Measurements from ENCODE around the gene ERGIC1. TPM values are rescaled to one million over a fixed set of nuclear protein-coding genes. Genes with fewer than 3 reads are reported as not detected.
A peak's percentile ranks its signal among the peaks of the same experiment; 100 is the strongest.

Gene ERGIC1
- total RNA-seq, 1 donor: 109 TPM

GRCh38 chr5:172855597-172856292 lies 21.7 kb downstream of the ERGIC1 start:
- peak; percentile 27 for DNase-seq (ENCODE audit: insufficient read length, low spot score, missing footprints)
- Histone ChIP-seq H3K4me3 (ENCODE audit: insufficient read depth, low read length) (no peak overlapping the region), H2AFZ (ENCODE audit: low read length) (no peak overlapping the region), H3K27me3 (ENCODE audit: insufficient read depth, low read length) (no peaks in the 10 kb centered on the region), H3K27ac (ENCODE audit: low read depth, low read length) (peak overlapping the region; percentile 84), H4K20me1 (ENCODE audit: insufficient read depth, low read length) (no peaks in the 10 kb centered on the region), H3K4me2 (ENCODE audit: insufficient read depth, low read length) (no peak overlapping the region), H3K4me1 (ENCODE audit: insufficient read depth, low read length) (peaks cover 55% of the 10 kb centered on the region), H3K79me2 (ENCODE audit: insufficient read depth, low read length) (peaks cover 90% of the 10 kb centered on the region), H3K36me3 (ENCODE audit: insufficient read depth, low read length) (no peaks in the 10 kb centered on the region), H3K9me3 (ENCODE audit: low read depth, low read length) (no peaks in the 10 kb centered on the region)
- no peak for TF ChIP-seq CTCF (IDR thresholded peaks at IDR 0.05; ENCODE audit: extremely low read depth, low read depth, low read length)

DNA sequence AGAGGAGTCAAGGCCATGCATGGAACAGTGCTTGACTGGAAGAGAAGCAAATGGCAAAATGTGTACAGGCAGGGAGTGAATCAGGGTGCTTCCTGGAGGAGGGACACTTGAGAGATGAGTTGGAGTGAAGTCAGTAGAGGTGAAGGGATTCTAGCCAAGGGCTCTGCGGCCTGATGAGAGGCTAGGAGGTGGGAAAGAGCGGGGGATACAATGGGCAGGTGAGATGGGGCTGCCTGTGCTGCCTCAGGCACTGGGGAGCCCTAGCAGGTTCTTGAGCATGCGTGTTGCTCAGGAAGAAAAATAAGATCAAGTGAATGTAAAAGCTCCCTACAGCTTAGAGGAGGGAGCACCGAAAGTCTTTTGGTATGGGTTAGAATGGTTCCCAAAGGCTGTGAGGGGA lies 22.3 kb downstream of the ERGIC1 start:
- Histone ChIP-seq H3K9me3 (ENCODE audit: low read depth, low read length) (no peaks in the 10 kb centered on the region), H3K4me3 (ENCODE audit: insufficient read depth, low read length) (no peak overlapping the region), H3K27me3 (ENCODE audit: insufficient read depth, low read length) (no peaks in the 10 kb centered on the region), H3K27ac (ENCODE audit: low read depth, low read length) (peak overlapping the region; percentile 84), H3K79me2 (ENCODE audit: insufficient read depth, low read length) (peaks cover 93% of the 10 kb centered on the region), H3K4me1 (ENCODE audit: insufficient read depth, low read length) (peaks cover 61% of the 10 kb centered on the region), H3K4me2 (ENCODE audit: insufficient read depth, low read length) (no peak overlapping the region), H3K36me3 (ENCODE audit: insufficient read depth, low read length) (no peaks in the 10 kb centered on the region), H4K20me1 (ENCODE audit: insufficient read depth, low read length) (no peaks in the 10 kb centered on the region), H2AFZ (ENCODE audit: low read length) (no peak overlapping the region)
- DNase-seq (ENCODE audit: insufficient read length, low spot score, missing footprints): peak; percentile 19
- TF ChIP-seq CTCF (IDR thresholded peaks at IDR 0.05; ENCODE audit: extremely low read depth, low read depth, low read length): no peak

DNA sequence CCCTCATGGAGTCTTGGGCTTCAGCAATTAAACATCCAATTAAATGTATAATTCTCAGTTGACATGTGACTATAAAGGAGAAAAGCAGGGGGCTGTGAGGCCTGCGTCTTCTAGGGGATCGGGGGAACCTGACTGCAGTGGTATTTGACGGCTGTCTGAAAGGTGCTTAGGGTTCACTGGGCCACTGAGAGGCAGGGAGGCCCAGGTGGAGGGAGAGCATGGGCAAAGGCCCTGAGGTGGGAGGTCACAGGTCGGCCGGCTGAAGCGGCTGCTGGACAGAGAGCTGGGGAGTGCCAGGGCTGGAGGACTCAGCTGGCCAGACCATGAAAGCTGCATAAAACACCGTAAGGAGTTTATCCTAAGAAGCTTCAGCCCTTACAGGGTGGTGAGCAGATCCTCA lies 23.9 kb downstream of the ERGIC1 start:
- peak overlapping the region; percentile 98 for H3K27ac ChIP-seq (ENCODE audit: low read depth, low read length)
- H3K4me1 ChIP-seq (ENCODE audit: insufficient read depth, low read length): peaks cover 72% of the 10 kb centered on the region
- no peak for DNase-seq (ENCODE audit: insufficient read length, low spot score, missing footprints)
- H3K27me3 ChIP-seq (ENCODE audit: insufficient read depth, low read length): no peaks in the 10 kb centered on the region
- no peak overlapping the region for H3K4me2 ChIP-seq (ENCODE audit: insufficient read depth, low read length)
- no peak overlapping the region for H2AFZ ChIP-seq (ENCODE audit: low read length)
- no peak for TF ChIP-seq CTCF (IDR thresholded peaks at IDR 0.05; ENCODE audit: extremely low read depth, low read depth, low read length)
- peaks cover 1% of the 10 kb centered on the region for H3K36me3 ChIP-seq (ENCODE audit: insufficient read depth, low read length)
- no peak overlapping the region for H3K4me3 ChIP-seq (ENCODE audit: insufficient read depth, low read length)
- H3K9me3 ChIP-seq (ENCODE audit: low read depth, low read length): no peaks in the 10 kb centered on the region
- no peaks in the 10 kb centered on the region for H4K20me1 ChIP-seq (ENCODE audit: insufficient read depth, low read length)
- H3K79me2 ChIP-seq (ENCODE audit: insufficient read depth, low read length): peaks cover 89% of the 10 kb centered on the region

DNA sequence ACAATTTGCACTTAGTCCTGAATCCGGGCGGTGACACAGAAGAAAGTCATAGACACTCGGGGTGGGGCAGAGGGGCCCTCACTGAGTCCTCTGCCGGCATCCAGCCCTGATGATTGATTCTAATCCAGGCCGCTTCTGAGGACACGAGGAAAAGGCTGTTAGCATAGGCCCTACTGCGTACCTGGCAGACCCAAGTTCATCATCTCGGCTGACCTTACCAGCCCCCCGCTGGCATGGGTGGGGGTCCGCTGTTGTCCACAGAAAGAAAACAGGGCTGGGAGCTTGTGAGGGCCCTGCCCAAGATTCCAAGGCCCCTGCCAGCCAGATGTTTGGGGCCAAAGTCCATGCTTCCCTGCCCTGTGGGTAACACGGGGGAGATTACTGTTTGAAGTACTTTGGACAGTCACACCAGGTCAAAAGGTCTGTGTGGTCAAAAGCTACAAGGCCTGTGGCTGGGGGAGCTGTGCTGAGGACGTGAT lies 24.5 kb downstream of the ERGIC1 start:
- H3K27me3 ChIP-seq (ENCODE audit: insufficient read depth, low read length): no peaks in the 10 kb centered on the region
- peaks cover 7% of the 10 kb centered on the region for H3K36me3 ChIP-seq (ENCODE audit: insufficient read depth, low read length)
- peak; percentile 88 for DNase-seq (ENCODE audit: insufficient read length, low spot score, missing footprints)
- no peak overlapping the region for H3K4me3 ChIP-seq (ENCODE audit: insufficient read depth, low read length)
- H3K4me2 ChIP-seq (ENCODE audit: insufficient read depth, low read length): peak overlapping the region; percentile 18
- H3K27ac ChIP-seq (ENCODE audit: low read depth, low read length): peak overlapping the region; percentile 98
- H2AFZ ChIP-seq (ENCODE audit: low read length): no peak overlapping the region
- H3K9me3 ChIP-seq (ENCODE audit: low read depth, low read length): no peaks in the 10 kb centered on the region
- peaks cover 67% of the 10 kb centered on the region for H3K4me1 ChIP-seq (ENCODE audit: insufficient read depth, low read length)
- no peaks in the 10 kb centered on the region for H4K20me1 ChIP-seq (ENCODE audit: insufficient read depth, low read length)
- H3K79me2 ChIP-seq (ENCODE audit: insufficient read depth, low read length): peaks cover 89% of the 10 kb centered on the region
- no peak for TF ChIP-seq CTCF (IDR thresholded peaks at IDR 0.05; ENCODE audit: extremely low read depth, low read depth, low read length)

Data from osteoblast (primary cell).